Activated CD4-positive, alpha-beta T cell treated with anti-CD3 and anti-CD28 coated beads, Interleukin-2, amount 10 ng/mL, durations not matched to agents 24 days and 14 days (primary cell): Measurements from ENCODE around the gene USP2. TPM values are rescaled to one million over a fixed set of nuclear protein-coding genes. Genes with fewer than 3 reads are reported as not detected.

Experiments
- DNase-seq: peaks from one replicate; pipeline ENCODE4 v3.0.0; 2022
- H3K27ac Mint-ChIP-seq: one replicate; pipeline ENCODE4 v1.8.0; 2022; ENCODE audit warnings: mild to moderate bottlenecking, mixed read lengths
- H3K27me3 Mint-ChIP-seq: one replicate; pipeline ENCODE4 v1.8.0; 2022; ENCODE audit warnings: mixed read lengths
- H3K36me3 Mint-ChIP-seq: one replicate; pipeline ENCODE4 v1.8.0; 2022; ENCODE audit warnings: low read depth, mild to moderate bottlenecking, mixed read lengths
- H3K4me1 Mint-ChIP-seq: one replicate; pipeline ENCODE4 v1.8.0; 2021; ENCODE audit warnings: mixed read lengths
- H3K4me3 Mint-ChIP-seq: one replicate; pipeline ENCODE4 v1.8.0; 2022; ENCODE audit warnings: mild to moderate bottlenecking, moderate library complexity, mixed read lengths
- H3K9me3 Mint-ChIP-seq: one replicate; pipeline ENCODE4 v1.8.0; 2021; ENCODE audit warnings: mixed read lengths
- intact Hi-C: fragments of 100-400 bp; cut with micrococcal nuclease; formaldehyde crosslinking; loops from one replicate; pipeline ENCODE4 v1.15.1; 2023
- total RNA-seq: library from RNA; stranded (reverse); gene quantifications from 2 replicates; pipeline ENCODE4 v1.2.3, GENCODE V29; 2022

Gene USP2
- total RNA-seq, 1 donor from 2014 or later = 0.35 TPM

DNA sequence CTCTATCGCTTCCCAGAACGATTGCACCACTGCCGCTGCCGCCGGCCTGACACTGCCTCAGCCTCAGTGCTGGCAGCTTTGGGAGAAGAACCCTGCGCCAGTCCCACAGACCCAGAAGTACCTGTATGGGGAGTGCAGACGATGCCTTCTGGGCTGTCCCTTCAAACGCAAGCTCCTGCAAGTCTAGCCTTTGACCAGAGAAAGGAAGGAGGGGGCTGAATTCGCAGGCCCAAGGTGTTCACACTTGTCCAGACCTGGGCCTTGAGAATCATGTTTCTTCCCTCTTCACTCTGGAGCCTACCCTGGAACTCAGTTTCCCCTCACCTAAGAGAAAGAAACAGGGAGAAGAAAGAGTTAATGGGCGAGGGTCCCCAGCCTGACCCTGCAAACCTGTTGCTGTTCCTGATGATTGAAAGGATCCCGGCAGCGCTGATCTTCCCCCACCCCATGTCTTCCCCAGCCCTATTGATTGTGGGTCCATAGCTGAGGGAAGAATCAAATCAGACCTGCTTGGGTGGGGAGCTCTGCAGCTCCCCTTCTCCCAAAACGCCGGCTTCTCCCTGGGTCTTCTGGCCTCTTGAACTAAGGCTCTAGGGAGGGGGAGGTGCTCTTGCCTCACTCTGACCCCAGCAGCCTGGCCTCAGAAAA, 63.8 kb downstream of the USP2 start:
- peak; percentile 56 for DNase-seq
- Mint-ChIP-seq H3K4me1 (peaks cover 26% of the 10 kb centered on the region), H3K4me3 (peak overlapping the region; percentile 12), H3K27ac (no peak overlapping the region), H3K27me3 (peaks cover 30% of the 10 kb centered on the region), H3K36me3 (no peaks in the 10 kb centered on the region), H3K9me3 (no peaks in the 10 kb centered on the region)
- intact Hi-C loops = no loop called here

DNA sequence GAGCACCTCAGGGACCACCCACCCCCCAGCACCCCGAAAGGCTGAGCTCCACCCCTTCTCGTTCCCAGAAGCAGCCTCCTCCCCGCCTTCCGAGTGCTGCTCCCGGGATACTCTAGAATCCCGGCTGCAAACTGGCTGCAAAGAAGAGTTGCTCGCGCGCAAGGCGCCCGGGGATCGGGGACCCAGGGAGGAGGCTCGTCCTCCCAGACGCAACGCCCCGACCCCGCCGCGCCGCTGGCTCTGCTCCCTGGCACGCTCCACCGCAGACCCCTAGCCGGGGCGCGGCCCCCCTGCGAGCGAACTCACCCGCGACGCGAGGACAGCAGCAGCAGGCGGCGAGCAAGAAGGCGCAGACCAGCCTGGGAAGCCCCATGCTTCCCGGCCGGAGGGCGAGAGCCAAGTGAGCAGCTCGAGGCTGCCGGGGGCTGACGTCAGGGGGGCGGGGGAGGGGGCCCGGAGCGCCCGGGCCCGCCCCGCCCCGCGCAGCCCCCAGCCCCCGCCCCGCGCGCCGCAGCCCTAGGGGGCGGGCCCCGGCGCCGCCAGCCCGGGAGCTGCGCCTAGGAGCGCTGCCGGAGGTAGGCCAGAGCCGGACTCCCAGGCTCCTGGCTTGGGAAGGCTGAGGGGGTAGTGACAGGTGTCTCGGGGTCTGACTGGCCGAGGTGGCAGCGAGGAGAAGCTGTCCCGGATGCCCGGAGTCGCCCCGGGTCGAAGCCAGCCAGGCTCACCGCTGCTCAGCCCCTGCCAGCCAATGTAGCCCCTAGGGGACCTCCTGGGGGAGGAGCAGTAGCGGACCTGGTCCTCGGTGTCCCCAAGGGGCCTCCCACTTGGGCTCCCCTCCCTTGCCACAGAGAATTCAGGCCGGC, 64.5 kb downstream of the USP2 start, which contains the start of gene MCAM:
MCAM (minus strand) TSS at position 402 of the 863 bp plus-strand sequence; CDS start at position 373, 29 bp downstream.
- peaks cover 23% of the 10 kb centered on the region for H3K4me1 Mint-ChIP-seq

GRCh38 chr11:119316016-119316728, 65.3 kb downstream of the USP2 start:
- peak; percentile 69 for DNase-seq
- no peaks in the 10 kb centered on the region for H3K9me3 Mint-ChIP-seq
- H3K4me1 Mint-ChIP-seq = peaks cover 17% of the 10 kb centered on the region
- H3K27ac Mint-ChIP-seq = no peak overlapping the region
- peak overlapping the region; percentile 72 for H3K4me3 Mint-ChIP-seq
- H3K36me3 Mint-ChIP-seq = no peaks in the 10 kb centered on the region
- intact Hi-C loops = no loop called here
- peaks cover 30% of the 10 kb centered on the region for H3K27me3 Mint-ChIP-seq

More for the DNA sequence above, 64.5 kb downstream of the USP2 start, which contains the start of gene MCAM:
- Mint-ChIP-seq H3K4me3 (peak within 1 kb of the TSS; percentile 72), H3K27ac (no peak within 1 kb of the TSS), H3K27me3 (peaks cover 30% of the 10 kb centered on the region), H3K36me3 (no peaks in the 10 kb centered on the region), H3K9me3 (no peaks in the 10 kb centered on the region)
- DNase-seq = peak; percentile 67
- intact Hi-C loops = no loop called here

GRCh38 chr11:119315131-119316015, 66.1 kb downstream of the USP2 start:
- intact Hi-C loops = no loop called here
- Mint-ChIP-seq H3K27ac (peak overlapping the region; percentile 29), H3K9me3 (no peaks in the 10 kb centered on the region), H3K4me1 (peaks cover 17% of the 10 kb centered on the region), H3K27me3 (peaks cover 30% of the 10 kb centered on the region), H3K4me3 (peak overlapping the region; percentile 72), H3K36me3 (no peaks in the 10 kb centered on the region)
- DNase-seq = peak; percentile 77

GRCh38 chr11:119314726-119315125, 66.8 kb downstream of the USP2 start:
- Mint-ChIP-seq H3K4me3 (no peak overlapping the region), H3K36me3 (no peaks in the 10 kb centered on the region), H3K27ac (no peak overlapping the region), H3K9me3 (no peaks in the 10 kb centered on the region), H3K27me3 (peaks cover 29% of the 10 kb centered on the region), H3K4me1 (peaks cover 14% of the 10 kb centered on the region)
- no peak for DNase-seq
- intact Hi-C loops = no loop called here

- Mint-ChIP-seq H3K36me3 (peaks cover 7% of the 10 kb centered on the region), H3K4me1 (peaks cover 21% of the 10 kb centered on the region), H3K27ac (no peak overlapping the region), H3K9me3 (no peaks in the 10 kb centered on the region), H3K4me3 (no peak overlapping the region), H3K27me3 (peaks cover 9% of the 10 kb centered on the region)
- no peak for DNase-seq
- intact Hi-C loops = no loop called here
These were observed 70.8 kb downstream of the USP2 start for GRCh38 chr11:119310682-119311052.

DNA sequence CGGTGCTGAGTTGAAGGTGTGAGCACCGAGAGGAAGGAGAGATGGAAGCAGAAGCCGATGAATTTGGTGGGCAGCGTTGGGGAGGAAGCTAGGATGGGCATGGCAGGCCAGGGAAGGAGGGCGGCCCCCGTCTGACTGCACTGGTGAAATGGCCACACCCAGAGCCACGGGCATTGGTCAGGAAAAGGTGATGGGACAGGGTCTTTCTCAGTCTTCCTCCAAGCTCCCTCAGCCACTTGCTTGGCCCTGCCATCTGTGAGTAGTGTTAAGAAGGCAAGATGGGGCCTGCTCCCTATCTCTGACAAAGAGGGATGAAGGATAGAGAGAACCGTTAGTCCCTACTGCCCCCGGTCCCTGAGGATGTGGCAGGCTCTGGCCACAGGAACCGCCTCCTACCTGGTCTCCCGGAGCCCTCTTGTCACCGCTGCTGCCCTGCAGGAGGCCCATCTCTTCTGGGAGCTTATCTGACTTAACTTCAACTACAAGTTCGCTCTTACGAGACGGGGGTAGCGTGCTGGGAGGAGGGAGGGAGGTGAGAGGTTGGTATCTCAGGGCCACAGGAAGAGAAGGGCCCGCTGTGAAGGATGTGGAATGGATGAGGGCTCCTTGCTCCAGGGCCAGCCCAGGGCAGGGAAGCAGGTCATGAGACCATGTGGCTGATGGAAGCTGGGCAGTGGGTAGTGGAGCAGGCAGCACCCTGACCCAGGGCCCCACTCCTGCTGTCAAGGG, 71.4 kb downstream of the USP2 start:
- no peak for DNase-seq
- H3K27me3 Mint-ChIP-seq = peaks cover 4% of the 10 kb centered on the region
- no peaks in the 10 kb centered on the region for H3K9me3 Mint-ChIP-seq
- H3K4me3 Mint-ChIP-seq = no peak overlapping the region
- H3K4me1 Mint-ChIP-seq = peaks cover 20% of the 10 kb centered on the region
- no peak overlapping the region for H3K27ac Mint-ChIP-seq
- intact Hi-C loops = no loop called here
- H3K36me3 Mint-ChIP-seq = peaks cover 9% of the 10 kb centered on the region

DNA sequence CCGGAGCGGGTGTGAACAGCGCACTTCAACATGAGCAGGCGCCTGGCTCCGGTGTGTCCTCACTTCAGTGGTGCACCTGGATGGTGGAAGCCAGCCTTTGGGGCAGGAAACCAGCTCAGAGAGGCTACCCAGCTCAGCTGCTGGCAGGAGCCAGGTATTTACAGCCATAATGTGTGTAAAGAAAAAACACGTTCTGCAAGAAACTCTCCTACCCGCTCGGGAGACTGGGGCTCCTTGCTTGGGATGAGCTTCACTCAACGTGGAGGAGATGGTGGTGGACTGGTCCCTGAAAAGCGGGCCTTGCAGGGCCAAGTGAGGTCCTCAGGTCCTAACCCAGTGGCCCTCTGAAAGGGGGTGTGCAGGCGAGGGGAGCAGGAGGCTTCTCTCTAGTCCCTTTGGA, 72.1 kb downstream of the USP2 start:
- no peak overlapping the region for H3K4me3 Mint-ChIP-seq

DNA sequence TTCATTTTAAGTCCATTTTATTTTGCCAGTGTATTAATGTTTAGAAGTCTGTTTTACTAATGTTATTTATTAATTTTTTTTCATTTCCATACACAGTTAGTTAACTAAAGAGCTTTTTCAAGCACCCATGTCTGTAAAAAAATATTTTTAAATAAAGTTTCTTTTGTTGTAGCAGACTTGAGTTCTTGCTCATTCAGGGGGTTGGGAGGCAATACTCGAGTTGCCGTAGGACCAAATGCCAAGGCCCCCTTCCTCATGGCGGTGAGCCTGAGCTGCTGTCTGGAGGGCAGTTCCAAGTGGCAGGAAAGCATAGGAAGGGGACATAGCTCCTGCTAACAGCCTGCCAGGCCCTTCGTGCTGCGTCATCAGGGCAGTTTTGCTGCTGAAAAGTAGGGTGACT, 73.5 kb downstream of the USP2 start:
- H3K4me1 Mint-ChIP-seq = peaks cover 25% of the 10 kb centered on the region
- no peaks in the 10 kb centered on the region for H3K27me3 Mint-ChIP-seq
- H3K9me3 Mint-ChIP-seq = no peaks in the 10 kb centered on the region
- DNase-seq = no peak
- H3K36me3 Mint-ChIP-seq = peaks cover 18% of the 10 kb centered on the region
- intact Hi-C loops = no loop called here
- H3K27ac Mint-ChIP-seq = no peak overlapping the region
- H3K4me3 Mint-ChIP-seq = no peak overlapping the region

More for the DNA sequence above, 72.1 kb downstream of the USP2 start:
- peaks cover 10% of the 10 kb centered on the region for H3K36me3 Mint-ChIP-seq
- H3K27me3 Mint-ChIP-seq = peaks cover 3% of the 10 kb centered on the region
- H3K27ac Mint-ChIP-seq = peak overlapping the region; percentile 12
- peaks cover 25% of the 10 kb centered on the region for H3K4me1 Mint-ChIP-seq
- intact Hi-C loops = no loop called here
- DNase-seq = no peak
- no peaks in the 10 kb centered on the region for H3K9me3 Mint-ChIP-seq

GRCh38 chr11:119307219-119307618, 74.3 kb downstream of the USP2 start:
- DNase-seq = no peak
- Mint-ChIP-seq H3K4me1 (peaks cover 25% of the 10 kb centered on the region), H3K27me3 (no peaks in the 10 kb centered on the region), H3K27ac (peak overlapping the region; percentile 89), H3K4me3 (no peak overlapping the region), H3K9me3 (no peaks in the 10 kb centered on the region), H3K36me3 (peaks cover 24% of the 10 kb centered on the region)
- intact Hi-C loops = no loop called here

DNA sequence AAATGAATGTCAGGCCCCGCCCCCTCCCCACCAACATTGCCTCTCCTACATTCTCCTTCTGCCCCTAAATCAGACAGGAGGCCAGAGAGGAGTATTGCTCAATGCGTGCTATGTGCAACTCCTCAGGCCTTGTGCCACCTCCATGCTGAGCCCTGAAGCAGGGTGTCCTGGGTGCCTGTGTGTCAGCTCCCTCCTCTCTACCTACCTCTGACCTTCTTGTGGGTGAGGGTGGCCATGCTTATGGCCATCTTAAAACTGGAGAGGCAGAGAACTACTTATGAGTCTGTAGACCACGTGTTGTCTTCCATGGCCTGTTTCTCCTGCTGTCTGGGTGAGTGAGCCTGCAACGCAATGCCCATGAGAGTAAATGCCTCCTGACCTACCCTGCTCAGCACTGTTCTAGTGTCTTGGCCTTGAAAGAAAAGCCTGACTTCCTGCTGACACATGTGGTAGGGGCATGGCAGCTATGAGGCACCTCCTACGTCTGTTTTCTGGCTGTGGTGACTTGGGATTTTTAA, 75.1 kb downstream of the USP2 start:
- H3K9me3 Mint-ChIP-seq = no peaks in the 10 kb centered on the region
- H3K4me1 Mint-ChIP-seq = peaks cover 25% of the 10 kb centered on the region
- peak overlapping the region; percentile 65 for H3K4me3 Mint-ChIP-seq
- H3K27me3 Mint-ChIP-seq = no peaks in the 10 kb centered on the region
- H3K36me3 Mint-ChIP-seq = peaks cover 32% of the 10 kb centered on the region
- DNase-seq = peak; percentile 75
- H3K27ac Mint-ChIP-seq = peak overlapping the region; percentile 89
- intact Hi-C loops = loop anchor here (1.0 kb wide), 1 partner anchor 15 kb away; no protein-coding TSS in a partner anchor

DNA sequence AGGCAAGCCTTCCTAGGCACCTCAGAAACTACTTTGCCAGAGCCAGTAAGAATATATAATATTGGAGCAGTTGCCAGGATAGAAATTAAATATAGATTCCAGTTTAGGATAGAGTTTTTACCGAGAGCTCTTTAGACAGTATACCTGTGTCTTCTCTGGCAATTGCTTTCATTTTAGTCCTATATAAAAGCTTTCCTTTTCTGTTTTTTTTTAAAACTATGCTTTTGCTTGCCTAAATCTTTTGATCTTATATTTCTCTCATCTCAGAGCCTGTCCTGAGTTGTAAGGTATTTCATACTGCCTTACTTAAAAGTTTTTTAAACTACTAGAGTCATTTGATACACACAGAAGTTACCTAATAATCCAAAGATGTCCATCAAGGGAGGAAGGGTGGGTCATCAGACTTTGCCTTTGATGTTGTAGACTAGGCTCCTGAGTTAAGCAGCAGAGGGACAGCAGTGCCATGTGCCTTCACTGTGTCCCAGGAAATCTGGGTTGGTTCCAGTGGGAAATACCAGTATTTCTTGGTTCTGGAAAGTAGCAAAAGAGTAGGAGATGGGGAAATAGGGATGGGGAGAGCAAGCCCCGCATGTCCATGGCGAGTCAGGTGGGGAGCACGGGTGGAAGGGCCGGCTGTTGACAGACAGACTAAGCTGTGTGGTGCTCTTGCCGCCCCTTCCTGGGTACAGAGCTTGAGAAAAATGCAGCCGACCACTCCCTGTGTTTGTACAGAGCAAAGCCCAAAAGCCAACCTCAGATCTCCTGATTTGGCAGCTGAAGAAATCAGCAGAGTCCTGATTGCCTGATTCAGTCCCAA, 75.7 kb downstream of the USP2 start:
- Mint-ChIP-seq H3K27me3 (no peaks in the 10 kb centered on the region), H3K9me3 (no peaks in the 10 kb centered on the region), H3K36me3 (peaks cover 36% of the 10 kb centered on the region), H3K4me1 (peaks cover 25% of the 10 kb centered on the region), H3K27ac (peak overlapping the region; percentile 89), H3K4me3 (peak overlapping the region; percentile 32)
- DNase-seq = peak; percentile 55
- intact Hi-C loops = loop anchor here (1.0 kb wide), 1 partner anchor 16 kb away; no protein-coding TSS in a partner anchor
